HG02759 (cell line): ENCODE results near the gene WDR64.
"Not testable (repeated sequence)": the region's sequence is repeated elsewhere in the genome, so short reads cannot be mapped to it uniquely, and the experiment has no call there.

Experiments used
- ATAC-seq: cut with Tn5 transposase; IDR thresholded peaks from one replicate; pipeline ENCODE4 v1.9.1; 2021; ENCODE audit warnings: mild to moderate bottlenecking, moderate library complexity; ENCODE audit not compliant: unreplicated experiment

Gene WDR64

GRCh38 chr1:241782396-241782795 lies 130.3 kb downstream of the WDR64 start:
- ATAC-seq: no peak

GRCh38 chr1:241787691-241788090 lies 135.6 kb downstream of the WDR64 start:
- ATAC-seq: no peak

DNA sequence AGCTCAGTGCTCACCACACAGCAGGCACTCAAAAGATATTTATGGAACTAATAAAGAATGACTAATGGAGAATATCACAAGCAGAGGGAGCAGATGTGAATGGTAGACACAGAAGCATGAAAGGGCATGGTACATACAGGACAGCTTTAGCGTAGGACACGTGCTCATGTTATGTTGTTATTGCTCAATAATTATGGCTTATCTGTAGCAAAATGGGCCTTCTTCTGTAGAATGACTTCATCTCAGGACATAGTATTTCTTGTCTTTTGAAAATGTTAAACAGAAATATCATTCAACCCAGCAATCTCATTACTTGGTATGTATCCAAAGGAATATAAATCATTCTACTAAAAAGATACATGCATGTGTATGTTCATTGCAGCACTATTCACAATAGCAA lies 137.0 kb downstream of the WDR64 start:
- no peak for ATAC-seq

DNA sequence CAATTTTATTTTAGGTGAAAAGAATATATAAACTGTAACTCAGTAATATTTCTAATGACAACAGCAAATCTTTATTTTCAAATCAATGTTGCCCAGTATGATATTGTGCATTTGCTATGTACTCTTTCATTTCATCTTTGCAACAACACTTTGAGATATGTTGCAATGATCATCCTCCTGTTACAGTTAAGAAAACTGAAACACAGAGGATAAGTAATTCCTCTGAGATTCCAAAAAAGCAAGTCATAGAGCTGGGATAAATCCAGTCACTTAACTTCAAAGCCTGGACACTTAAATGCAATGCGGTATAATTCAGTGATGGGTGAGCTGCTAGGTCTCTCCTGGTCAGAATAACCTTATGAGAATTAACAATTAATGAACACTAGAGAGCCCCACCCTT lies 147.3 kb downstream of the WDR64 start:
- ATAC-seq: no peak

- no peak for ATAC-seq
Measured at GRCh38 chr1:241800640-241801039, 148.6 kb downstream of the WDR64 start.

- no peak for ATAC-seq
Measured at GRCh38 chr1:241802863-241803262, 150.8 kb downstream of the WDR64 start.

DNA sequence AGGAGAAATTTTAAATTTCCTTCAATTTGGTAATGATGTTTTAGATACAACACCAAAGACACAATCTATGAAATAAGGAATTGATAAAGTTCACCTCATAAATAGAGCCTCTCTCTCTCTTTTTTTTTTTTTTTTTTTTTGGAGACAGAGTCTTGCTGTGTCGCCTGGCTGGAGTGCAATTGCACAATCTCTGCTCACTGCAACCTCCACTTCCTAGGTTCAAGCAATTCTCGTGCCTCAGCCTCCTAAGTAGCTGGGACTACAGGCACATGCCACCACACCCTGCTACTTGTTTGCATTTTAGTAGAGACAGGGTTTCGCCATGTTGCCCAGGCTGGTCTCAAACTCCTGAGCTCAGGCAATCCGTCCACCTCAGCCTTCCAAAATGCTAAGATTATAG lies 152.6 kb downstream of the WDR64 start:
- not testable (repeated sequence) for ATAC-seq

DNA sequence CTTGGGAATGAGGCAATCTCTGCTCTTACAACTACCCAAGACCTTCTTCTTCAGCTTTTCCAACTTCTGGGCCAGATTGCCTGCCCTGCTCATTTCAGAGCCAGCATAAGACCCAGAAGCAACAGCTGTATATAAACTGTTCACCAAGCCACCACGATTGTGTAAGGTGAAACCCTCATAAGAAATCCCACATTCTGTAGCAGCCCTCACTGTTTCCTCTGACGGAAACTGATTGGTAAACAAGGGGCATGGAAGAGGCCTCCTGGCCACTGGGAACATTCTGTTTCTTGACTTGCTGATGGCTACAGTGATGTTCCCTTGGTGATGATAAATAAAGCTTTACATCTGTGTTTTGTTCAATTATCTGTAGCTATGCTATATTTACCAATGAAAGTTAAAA lies 156.2 kb downstream of the WDR64 start:
- no peak for ATAC-seq

DNA sequence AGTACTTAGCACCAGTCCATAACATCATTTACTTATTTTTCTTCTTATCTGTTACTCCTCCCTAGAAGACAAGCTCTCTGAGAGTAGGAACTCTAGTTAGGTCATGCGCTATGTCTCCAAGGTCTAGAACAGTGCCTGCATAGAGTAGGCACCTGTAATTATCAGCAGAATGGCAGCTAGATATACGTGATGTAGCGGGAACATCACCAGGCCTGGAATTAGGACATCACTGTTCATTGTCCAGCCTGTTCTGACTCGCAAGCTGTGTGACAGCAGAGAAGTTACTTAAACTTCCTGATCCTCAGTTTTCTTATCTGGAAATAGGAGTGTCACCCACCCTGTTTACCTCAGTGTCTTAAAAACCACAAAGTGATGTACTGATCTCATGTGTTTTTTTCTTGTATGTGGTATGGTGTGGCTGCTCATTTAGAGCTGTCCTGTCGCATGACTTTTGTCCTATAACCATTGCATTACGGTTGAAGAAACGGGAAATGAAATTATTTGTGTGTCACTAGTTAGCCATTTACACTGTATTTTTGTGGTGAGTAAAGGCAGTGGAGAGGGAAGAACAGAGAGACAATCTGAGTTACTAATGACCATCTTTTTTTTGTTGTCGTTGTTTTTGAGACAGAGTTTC lies 158.8 kb downstream of the WDR64 start:
- ATAC-seq: peak; percentile 65

DNA sequence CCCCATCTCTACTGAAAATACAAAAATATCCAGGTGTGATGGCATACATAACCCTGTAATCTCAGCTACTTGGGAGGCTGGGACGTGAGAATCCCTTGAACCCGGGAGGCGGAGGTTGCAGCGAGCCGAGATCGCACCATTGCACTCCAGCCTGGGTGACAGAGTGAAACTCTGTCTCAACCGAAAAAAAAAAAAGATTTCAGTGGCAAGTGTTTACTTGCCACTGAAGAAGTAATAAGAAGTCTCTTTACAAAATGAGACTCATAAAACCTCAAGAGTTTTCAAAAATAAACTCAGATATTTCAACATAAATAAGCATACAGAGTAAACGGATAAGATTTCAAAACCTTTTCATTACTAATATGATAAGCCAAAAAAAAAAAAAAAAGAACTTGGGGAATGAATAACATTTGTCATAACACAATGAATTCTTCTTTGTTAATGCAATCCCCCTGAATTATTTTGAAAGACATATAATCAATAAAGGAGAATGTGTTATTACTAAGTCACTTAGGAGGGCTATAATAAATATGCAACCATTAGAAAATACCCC lies 161.8 kb downstream of the WDR64 start:
- ATAC-seq: no peak

GRCh38 chr1:241816008-241816407 lies 163.9 kb downstream of the WDR64 start:
- no peak for ATAC-seq

DNA sequence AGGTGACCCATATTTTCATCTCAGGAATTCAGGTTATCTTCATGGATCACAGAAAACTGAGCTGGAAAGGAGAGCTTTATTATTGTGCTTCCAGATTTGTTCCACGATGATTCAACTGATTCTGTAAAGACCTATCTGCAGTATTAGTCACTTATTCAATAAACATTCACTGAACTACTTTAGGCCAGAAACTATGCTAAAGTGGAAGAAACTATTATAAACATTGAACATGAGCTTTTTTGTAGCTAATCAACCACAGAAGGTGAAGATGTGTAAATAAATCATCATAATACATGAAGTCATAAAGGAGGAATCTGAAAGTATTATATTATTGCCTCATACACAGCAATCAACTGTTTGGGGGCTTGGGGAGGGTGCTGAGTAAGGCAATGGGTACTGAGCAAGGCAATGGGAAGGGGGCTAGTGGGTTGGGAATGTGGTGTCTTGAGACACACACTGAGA lies 165.3 kb downstream of the WDR64 start:
- no peak for ATAC-seq

- ATAC-seq: no peak
Measured at GRCh38 chr1:241817956-241818612, 166.0 kb downstream of the WDR64 start.

DNA sequence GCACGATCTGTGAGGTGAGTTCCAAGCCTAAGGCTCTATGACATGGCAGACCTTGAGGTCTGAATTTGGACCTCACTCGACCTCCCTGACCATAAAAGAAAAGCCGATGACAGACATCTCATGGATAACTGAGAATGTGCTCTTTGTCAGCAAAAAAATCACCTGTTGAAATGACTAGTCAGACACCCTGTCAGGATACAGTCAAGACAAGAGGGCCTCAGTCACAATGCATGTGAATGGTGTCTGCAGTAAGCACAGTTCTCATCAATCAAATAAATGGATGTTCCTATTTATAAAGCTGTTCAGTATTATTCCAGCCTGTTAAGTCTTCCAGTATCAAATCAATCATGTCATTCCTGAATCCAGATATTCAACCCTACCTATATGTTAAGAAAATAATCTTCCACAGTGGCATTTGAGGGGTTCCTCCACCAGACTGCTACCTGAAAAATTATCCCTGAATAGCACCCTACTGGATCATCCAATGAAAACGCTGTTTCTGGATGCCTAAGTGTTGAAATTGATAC lies 167.3 kb downstream of the WDR64 start:
- no peak for ATAC-seq

- ATAC-seq: no peak
Measured at GRCh38 chr1:241821363-241821762, 169.3 kb downstream of the WDR64 start.

DNA sequence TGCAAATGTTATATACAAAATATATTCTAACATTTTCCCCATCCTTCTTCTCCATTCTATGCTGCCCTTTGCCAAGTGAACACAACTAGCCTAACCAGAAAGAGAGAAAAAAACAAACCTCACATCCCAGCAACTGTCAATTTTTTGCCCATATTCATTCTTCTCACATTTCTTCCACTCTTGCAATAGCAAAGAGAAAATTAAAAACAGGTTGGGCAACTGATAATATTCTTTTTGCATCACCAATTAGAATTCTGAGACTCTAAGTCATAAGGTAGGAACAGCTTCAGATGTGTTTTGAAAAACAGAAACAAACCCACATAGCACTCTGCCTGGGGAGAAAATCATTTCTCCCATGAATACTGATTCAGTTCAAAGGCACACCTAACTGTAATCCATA lies 170.8 kb downstream of the WDR64 start:
- no peak for ATAC-seq

GRCh38 chr1:241823925-241824324 lies 171.8 kb downstream of the WDR64 start:
- ATAC-seq: no peak

DNA sequence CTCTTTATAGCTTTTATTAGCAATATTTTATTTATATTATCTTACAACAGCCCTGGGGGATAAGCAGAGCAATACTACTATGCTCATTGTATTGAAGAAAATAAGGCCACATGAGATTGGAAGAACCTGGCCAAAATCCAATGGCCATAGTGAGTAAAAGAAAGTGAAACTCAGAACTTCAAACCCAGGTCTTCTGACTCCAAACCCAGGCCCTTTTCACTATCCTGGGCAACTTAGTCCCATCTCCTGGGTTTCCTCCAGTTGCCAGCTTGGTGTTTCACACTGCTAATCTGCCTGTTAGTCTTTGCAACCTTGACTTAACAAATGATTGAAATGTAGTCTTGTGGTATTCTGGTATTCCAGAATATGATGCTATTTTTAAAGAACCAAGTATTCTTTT lies 173.5 kb downstream of the WDR64 start:
- no peak for ATAC-seq

DNA sequence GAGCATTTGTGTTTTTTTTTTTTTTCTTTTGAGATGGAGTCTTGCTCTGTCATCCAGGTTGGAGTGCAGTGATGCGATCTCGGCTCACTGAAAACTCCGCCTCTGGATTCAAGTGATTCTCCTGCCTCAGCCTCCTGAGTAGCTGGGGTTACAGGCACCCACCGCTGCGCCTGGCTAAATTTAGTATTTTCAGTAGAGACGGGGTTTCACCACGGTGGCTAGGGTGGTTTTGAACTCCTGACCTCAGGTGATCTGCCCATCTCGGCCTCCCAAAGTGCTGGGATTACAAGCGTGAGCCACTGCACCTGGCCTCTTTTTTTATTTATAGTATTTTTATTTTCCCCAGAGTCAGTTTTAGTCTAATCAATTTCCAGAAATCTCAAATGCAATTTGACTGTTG lies 174.5 kb downstream of the WDR64 start:
- ATAC-seq: not testable (repeated sequence)

DNA sequence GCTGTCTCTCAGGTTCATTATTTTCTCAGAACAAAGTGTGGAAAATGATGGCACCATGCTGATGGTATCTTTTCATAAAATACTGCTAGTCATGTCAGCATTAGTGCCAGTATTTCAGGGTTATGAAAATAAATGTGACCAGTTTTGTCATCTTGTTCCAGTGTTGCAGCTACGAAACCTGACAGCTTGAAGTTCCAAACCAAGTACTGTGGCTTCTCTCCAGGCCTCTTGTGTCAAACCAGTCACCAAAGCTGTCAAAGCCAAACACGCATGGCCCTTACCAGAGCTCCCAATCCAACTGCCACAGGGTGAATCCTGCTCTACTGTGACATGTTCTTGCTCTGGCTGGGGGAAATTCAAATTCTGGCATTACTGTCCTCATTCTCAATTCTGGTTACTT lies 175.2 kb downstream of the WDR64 start:
- no peak for ATAC-seq

DNA sequence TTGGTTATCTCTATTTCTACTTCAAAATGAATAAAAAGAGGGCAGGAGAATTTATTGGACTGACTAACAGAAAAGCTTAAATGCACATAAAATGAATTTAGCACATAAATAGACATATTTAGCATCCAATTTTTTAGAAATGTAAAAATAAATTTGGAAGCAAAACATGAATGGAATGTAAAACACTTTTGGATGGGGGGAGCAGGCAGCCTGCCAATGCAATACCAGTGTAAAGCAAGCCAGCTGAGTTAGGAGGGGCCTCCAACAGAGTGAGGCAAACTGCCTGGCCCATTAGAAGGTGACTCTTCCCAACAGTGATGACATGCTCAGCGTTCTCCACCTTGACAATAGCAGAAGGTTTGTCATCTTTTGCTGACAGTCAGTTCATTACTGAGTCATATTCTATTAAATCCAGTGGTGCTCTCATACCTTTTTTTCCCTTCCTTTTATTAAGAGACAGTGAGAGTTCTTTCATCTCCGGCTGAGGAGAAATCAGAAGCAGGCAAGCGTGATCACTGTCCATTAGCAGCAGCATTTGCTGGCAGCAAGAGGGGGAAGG lies 176.5 kb downstream of the WDR64 start:
- no peak for ATAC-seq

DNA sequence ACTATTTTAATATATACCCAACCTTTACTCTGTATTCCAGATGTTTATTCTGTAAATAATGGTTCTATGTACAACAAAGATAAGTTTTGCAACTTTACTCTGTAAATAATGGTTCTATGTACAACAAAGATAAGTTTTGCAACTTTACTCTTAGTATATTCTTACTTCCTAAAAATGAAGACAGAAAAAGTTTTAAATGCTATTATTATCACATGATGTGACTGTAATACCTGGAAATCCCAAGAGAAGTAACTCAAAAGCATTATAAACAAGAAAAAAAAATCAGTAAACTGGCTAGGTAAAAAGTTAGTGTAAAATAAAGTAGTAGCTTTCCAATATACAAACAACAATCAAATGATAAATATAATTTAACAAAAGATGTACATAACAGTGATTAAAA lies 177.4 kb downstream of the WDR64 start:
- no peak for ATAC-seq
